ENCODE data around the gene NUAK1. TPM values are rescaled to one million over a fixed set of nuclear protein-coding genes. Genes with fewer than 3 reads are reported as not detected.

NUAK1 gene
- polyA plus RNA-seq (2012; ENCODE audit: insufficient read depth, insufficient read length): 0.53 TPM

DNA sequence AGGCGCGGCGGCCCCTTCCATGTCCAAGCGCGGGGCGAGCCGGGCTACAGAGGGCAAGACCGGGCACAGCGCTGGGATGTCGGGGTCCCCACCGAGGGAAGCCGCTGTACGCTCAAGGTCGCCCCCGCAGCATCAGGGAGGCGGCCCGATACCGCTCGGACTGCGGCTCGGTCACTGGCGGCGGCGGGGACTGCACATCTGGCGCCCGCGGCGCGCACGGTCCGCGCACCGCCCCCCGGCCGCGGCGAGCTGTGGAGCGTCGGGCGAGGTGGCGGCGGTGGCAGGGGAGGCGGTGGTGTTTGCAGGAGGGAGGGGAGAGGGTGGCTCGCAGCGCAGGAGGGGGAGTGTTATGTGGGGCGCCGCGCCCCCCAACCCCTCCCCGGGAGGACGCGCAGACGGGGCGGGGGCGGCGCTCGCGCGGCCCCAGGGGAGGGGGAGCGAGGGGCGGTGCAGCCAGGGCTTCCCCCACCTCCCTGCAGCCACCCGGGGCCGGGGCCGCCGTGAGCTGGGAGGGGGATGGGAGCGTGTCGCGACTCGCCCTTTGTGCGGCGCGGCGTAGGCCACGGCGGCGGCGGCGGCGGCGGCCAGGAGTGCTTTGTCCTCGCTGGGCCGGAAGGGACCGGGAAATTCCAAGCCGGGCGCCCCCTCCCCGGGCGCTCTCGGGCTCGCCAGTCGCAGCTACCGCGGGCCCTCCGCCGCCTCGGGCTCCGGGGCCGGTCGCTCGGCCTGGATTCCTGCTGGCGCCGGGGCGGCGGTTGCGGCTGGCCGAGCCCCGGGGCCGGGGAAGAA is at the start of gene NUAK1:
NUAK1 (minus strand) TSS at position 322 of the 789 bp plus-strand sequence; CDS start at position 21, 301 bp downstream.
- no peak for DNase-seq (ENCODE audit: low read depth, low spot score)

GRCh38 chr12:106188256-106188655 is 49.5 kb upstream of the NUAK1 start:
- no peak overlapping the region for H3K4me3 ChIP-seq (ENCODE audit: low read length)
- DNase-seq (ENCODE audit: low read depth, low spot score): no peak

More for the DNA sequence above, at the start of gene NUAK1:
- no peak within 1 kb of the TSS for H3K4me3 ChIP-seq (ENCODE audit: low read length)

DNA sequence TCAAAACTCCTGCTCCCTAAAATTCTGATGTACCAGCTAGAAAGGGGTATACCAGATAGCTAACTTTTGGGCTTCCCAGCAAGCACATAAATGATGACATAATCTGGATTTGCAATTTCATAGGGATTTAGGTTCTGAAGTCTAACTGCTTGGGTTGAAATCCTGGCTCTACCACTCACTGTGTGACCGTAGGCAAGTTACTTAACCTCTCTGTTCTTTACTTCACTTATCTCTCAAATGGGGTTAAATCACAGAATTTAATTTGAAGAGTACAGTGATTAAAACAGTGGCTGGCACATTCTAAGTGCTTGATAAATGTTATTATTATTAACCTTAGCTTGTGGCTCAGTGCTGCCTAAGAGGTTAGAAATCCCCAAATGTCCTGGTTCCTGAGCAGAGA is 49.1 kb upstream of the NUAK1 start:
- no peak for DNase-seq (ENCODE audit: low read depth, low spot score)
- no peak overlapping the region for H3K4me3 ChIP-seq (ENCODE audit: low read length)

DNA sequence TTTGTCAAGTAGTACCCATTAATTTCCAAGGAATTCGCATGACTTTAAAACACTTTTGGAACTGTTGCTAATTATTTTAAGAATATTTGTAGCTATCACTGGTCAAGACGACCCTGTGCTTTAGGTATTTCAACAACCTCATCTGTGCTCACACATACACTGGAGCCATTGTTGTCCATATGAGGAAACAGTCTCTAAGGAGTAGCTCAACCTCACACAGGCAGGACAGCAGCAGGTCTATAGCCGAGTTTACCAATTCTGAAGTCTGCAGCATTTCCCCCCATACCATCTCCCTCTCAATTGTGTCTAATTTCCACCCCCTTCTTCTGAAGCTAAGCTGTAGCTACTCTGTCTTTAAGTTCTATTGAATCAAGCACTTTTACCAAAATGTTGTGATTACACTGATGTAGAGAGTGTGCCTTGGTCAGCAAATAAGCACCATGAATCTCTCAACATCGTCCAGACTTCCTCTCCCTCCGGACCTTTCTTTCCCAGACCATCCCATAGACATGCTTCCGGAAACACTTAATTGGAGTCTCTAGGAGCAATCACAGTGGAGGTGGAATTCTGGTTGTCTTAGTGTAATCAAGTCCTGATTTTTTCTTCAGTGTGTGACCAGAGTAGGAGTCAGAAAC is 48.5 kb upstream of the NUAK1 start:
- DNase-seq (ENCODE audit: low read depth, low spot score): no peak
- H3K4me3 ChIP-seq (ENCODE audit: low read length): no peak overlapping the region

DNA sequence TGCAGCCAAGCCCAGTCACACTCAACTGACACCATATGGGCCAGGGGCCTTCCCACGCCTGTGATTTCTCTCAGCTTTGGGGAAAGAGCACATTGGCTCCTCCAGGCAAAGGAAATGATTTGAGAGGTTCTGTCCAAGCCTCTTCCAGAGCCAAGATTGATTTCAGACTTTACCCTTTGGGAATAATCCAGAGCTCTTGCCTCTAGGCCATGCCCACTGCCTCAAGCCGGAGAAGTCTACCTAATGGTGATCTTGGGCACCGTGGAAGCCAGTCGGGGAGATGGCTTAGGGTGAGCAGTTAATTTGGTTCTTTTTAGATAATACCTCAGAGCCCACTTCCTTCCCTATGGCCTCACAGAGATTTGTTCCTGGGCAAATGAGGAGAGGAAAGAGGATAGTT is 45.0 kb upstream of the NUAK1 start:
- no peak overlapping the region for H3K4me3 ChIP-seq (ENCODE audit: low read length)
- no peak for DNase-seq (ENCODE audit: low read depth, low spot score)

- H3K4me3 ChIP-seq (ENCODE audit: low read length): no peak overlapping the region
- DNase-seq (ENCODE audit: low read depth, low spot score): no peak
These were observed 42.8 kb upstream of the NUAK1 start for GRCh38 chr12:106181401-106182114.

DNA sequence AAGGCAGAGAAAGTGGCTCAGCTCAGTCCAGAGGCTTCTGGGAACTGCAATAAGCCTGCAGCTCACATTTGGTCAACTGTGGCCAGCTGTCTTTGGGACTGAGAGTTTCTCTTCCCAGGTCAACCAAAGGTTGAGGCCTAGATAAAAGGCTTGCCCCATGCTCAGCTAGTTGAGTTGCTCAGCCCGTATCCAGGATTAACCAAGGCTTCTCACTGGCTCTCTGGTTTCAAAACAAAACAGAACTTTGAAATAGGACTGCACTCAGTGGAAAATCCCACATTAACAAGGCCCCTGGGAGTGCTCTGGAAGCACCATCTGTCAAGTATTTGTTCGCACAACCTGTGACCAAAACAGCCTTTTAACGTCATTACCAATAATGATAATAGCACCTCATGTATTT is 40.3 kb upstream of the NUAK1 start:
- H3K4me3 ChIP-seq (ENCODE audit: low read length): no peak overlapping the region
- DNase-seq (ENCODE audit: low read depth, low spot score): no peak

DNA sequence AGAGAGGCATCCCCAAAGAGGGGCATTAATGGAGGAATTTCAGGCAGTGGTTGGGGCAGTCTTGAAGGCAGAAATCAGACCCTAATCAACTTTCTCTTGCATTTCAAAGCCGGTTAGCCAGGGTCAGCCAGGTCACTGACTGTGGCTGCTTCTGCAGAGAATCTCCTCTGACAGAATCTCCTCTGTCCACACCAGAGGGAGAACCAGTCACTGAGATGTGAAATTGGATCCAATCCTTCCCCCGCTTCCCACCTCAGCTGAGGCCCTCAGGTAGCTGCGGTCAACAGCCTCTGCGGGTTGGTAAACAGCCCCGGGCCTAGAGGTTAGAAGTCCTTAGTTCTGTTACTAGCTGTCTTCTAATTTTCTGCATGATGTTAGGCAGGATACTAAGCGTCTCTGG is 39.8 kb upstream of the NUAK1 start:
- no peak overlapping the region for H3K4me3 ChIP-seq (ENCODE audit: low read length)
- no peak for DNase-seq (ENCODE audit: low read depth, low spot score)

GRCh38 chr12:106176560-106176959 is 37.8 kb upstream of the NUAK1 start:
- no peak overlapping the region for H3K4me3 ChIP-seq (ENCODE audit: low read length)
- no peak for DNase-seq (ENCODE audit: low read depth, low spot score)

DNA sequence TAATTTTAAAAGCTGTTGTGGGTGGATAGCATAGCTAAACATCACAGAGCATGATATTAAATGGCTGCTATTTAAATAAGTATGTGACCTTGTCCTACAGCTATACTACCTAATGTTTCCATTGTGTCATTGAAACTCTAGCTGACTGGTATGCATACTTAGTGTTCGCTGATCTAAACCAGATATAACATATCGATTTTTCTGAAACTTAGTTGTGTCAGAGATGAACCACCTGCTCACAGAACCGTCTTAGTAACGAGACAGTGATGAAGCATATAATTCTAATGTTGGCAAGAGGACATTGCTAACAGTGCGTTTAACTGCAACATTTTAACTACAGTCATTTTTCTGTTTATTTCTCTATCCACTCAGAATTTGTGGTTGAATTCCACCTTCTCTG is 36.1 kb upstream of the NUAK1 start:
- no peak for DNase-seq (ENCODE audit: low read depth, low spot score)
- H3K4me3 ChIP-seq (ENCODE audit: low read length): no peak overlapping the region

GRCh38 chr12:106173442-106173841 is 34.7 kb upstream of the NUAK1 start:
- no peak overlapping the region for H3K4me3 ChIP-seq (ENCODE audit: low read length)
- DNase-seq (ENCODE audit: low read depth, low spot score): no peak

DNA sequence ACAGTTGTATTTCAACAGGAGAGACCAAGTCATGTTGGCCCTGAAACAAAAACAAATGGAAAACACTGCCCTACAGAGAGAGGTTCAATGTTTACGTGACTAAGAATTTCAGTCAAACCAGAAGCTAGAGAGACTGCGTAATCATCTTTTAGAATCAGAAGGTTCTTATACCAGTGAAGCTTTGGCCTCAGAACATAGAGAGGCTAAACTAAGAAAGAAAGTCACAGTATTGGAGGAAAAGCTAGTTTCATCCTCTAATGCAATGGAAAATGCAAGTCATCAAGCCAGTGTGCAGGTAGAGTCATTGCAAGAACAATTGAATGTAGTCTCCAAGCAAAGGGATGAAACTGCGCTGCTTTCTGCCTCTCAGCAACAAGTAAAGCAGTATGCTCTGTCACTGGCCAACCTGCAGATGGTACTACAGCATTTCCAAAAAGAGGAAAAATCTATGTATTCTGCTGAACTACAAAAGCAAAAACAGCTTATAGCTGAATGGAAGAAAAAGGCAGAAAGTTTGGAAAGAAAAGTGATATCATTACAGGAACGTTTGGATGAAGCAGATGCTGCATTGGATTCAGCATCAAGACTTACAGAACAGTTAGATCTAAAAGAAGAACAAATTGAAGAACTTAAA is 32.5 kb upstream of the NUAK1 start:
- no peak overlapping the region for H3K4me3 ChIP-seq (ENCODE audit: low read length)
- no peak for DNase-seq (ENCODE audit: low read depth, low spot score)

DNA sequence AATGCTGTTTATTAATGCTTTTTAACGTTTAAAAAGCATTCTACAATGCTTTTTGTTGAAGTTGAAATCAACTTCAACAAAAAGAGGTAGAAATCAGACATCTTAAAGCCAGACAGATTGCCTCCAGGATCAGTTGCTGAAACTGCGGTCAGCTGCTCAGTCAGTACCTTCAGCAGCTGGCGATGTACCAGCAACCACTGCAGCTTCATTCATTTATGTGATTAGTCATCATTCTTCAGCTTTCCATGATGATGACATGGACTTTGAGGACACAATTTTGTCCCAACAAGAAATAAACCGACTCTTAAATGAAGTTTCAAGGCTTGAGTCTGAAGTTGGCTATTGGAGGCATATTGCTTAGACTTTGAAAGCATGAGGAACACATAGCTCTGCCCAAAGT is 31.5 kb upstream of the NUAK1 start:
- no peak for DNase-seq (ENCODE audit: low read depth, low spot score)
- no peak overlapping the region for H3K4me3 ChIP-seq (ENCODE audit: low read length)

GRCh38 chr12:106163712-106164111 is 25.0 kb upstream of the NUAK1 start:
- no peak for DNase-seq (ENCODE audit: low read depth, low spot score)
- H3K4me3 ChIP-seq (ENCODE audit: low read length): no peak overlapping the region

- DNase-seq (ENCODE audit: low read depth, low spot score): no peak
- no peak overlapping the region for H3K4me3 ChIP-seq (ENCODE audit: low read length)
These were observed 22.7 kb upstream of the NUAK1 start for GRCh38 chr12:106161491-106161890.

DNA sequence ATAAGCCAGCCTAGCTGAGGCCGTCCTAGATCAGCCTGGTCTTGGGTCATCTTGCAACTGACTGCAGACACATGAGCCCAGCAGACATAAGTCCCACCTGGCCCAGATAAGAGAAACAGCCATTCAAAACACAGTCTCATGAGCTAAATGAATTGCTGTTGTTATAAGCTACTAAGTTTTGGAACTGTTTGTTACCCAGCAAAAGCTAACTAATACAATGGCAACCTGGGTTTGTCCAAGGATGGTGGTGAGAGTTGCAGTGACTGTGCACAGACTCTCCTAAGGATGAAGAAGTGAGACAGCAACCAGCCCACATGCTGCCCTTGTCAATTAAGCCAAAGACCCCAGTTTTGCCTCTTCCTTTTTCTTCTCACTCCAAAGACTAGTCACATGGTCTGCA is 22.2 kb upstream of the NUAK1 start:
- DNase-seq (ENCODE audit: low read depth, low spot score): no peak
- H3K4me3 ChIP-seq (ENCODE audit: low read length): no peak overlapping the region

DNA sequence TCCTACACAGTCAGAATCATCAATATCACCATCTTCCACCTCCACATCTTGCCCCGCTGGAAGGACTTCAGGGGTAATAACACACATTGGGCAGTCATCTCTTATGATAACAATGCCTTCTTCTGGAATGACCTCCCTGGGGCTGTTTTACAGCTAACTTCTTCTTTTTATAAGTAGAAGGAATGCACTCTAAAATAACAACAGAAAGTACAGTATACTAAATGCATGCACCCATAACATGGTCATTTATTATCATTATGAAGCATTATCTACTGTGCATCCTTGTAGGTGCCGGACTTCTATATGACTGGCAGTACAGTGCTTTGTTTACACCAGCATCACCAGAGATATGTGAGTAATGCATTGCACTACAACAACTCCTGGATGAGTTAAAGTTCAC is 19.0 kb upstream of the NUAK1 start:
- H3K4me3 ChIP-seq (ENCODE audit: low read length): no peak overlapping the region
- DNase-seq (ENCODE audit: low read depth, low spot score): no peak

DNA sequence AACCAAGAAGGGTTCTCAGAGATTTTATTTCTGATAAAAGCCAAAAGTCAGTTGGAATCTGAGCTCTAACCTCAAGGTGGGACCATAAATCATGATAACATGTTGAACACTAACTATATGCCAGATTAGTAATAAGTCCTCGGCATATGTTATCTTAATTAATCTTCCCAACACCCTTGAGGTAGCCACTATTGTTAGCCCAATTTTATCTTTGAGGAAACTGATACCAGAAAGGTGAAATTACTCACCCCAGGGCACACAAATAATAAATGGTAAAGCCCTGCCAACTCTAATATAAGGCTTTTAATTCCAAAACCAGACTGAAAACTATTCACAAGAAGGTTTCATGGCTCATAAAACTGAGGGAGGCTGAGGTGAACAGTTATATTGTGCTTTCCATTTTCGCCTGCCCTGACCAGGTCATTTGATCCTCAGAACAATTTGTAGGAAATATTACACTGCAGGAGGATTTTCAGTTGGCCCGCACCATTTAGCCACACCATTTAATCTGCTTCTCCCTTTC is 16.1 kb upstream of the NUAK1 start:
- no peak overlapping the region for H3K4me3 ChIP-seq (ENCODE audit: low read length)
- DNase-seq (ENCODE audit: low read depth, low spot score): no peak

DNA sequence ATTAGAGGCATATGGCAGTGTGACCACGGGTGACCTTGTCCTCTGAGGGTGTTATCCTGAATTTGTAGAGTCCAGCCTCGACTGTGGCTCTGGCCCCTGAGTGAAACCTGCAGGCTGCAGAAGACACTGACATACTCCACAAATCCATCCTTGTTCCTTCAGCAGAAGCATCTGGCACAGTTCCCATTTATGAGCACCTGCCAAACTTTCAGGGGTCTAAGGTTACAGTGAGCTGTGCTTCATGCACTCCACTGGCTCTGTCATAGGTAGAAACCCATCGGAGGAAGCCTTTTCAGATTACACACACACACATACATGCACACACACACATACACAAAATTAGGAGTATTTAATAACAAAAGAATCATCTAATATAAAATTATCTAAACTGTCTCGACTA is 13.6 kb upstream of the NUAK1 start:
- DNase-seq (ENCODE audit: low read depth, low spot score): no peak
- no peak overlapping the region for H3K4me3 ChIP-seq (ENCODE audit: low read length)

GRCh38 chr12:106150555-106150954 is 11.8 kb upstream of the NUAK1 start:
- no peak overlapping the region for H3K4me3 ChIP-seq (ENCODE audit: low read length)
- DNase-seq (ENCODE audit: low read depth, low spot score): no peak

Measured in Jurkat, Clone E6-1 (cell line).